Measurements from ENCODE around the gene NRN1L. TPM values are rescaled to one million over a fixed set of nuclear protein-coding genes. Genes with fewer than 3 reads are reported as not detected.
"Not testable (repeated sequence)": the region's sequence is repeated elsewhere in the genome, so short reads cannot be mapped to it uniquely, and the experiment has no call there.

NRN1L gene
- not detected for total RNA-seq

DNA sequence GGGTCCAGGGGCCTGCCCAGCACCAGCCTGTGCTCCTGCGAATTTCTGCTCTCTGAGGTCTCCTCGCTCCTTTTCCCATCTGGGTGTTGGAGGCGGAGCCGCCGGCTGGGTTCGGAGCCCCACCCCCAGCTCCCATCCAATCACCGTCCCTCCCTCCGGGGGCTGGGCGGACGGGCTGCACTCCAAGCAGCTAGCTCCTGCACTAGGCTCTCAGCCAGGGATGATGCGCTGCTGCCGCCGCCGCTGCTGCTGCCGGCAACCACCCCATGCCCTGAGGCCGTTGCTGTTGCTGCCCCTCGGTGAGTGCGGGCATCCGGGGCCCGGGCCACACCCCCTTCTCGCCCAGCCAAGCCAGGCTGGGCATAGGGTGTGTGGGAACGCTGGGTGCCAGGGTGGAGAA lies at the start of gene NRN1L:
Gene NRN1L, plus strand, starts transcription at position 202 of the 400 bp plus-strand sequence. Its CDS starts 19 bp downstream, at position 221.
- Histone ChIP-seq H3K4me3 (peak within 1 kb of the TSS in 1 of 2 donors; percentile 0), H3K9me3 (no peaks in the 10 kb centered on the region), H3K27me3 (no peaks in the 10 kb centered on the region), H3K27ac (peak within 1 kb of the TSS; percentile 30), H3K36me3 (peaks cover 0 to 42% of the 10 kb centered on the region in 2 donors), H3K4me1 (peaks cover 12% of the 10 kb centered on the region)
- DNase-seq (ENCODE audit: extremely low spot score in 2 of 2), result peak in 1 of 2 donors; percentile 87
- peak; percentile 27 to 51 for TF ChIP-seq POLR2AphosphoS5 (IDR thresholded peaks at IDR 0.05; ENCODE audit: insufficient read depth in 1 of 2, low read depth in 1 of 2)
- TF ChIP-seq, protein P1, sequence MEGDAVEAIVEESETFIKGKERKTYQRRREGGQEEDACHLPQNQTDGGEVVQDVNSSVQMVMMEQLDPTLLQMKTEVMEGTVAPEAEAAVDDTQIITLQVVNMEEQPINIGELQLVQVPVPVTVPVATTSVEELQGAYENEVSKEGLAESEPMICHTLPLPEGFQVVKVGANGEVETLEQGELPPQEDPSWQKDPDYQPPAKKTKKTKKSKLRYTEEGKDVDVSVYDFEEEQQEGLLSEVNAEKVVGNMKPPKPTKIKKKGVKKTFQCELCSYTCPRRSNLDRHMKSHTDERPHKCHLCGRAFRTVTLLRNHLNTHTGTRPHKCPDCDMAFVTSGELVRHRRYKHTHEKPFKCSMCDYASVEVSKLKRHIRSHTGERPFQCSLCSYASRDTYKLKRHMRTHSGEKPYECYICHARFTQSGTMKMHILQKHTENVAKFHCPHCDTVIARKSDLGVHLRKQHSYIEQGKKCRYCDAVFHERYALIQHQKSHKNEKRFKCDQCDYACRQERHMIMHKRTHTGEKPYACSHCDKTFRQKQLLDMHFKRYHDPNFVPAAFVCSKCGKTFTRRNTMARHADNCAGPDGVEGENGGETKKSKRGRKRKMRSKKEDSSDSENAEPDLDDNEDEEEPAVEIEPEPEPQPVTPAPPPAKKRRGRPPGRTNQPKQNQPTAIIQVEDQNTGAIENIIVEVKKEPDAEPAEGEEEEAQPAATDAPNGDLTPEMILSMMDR (IDR thresholded peaks at IDR 0.05), result no peak
- TF ChIP-seq POLR2A (IDR thresholded peaks at IDR 0.05), result no peak
- intact Hi-C loops (cut with DNase I), result loop anchor here (5.0 kb wide), 1 partner anchor 43 kb away; no protein-coding TSS in a partner anchor

DNA sequence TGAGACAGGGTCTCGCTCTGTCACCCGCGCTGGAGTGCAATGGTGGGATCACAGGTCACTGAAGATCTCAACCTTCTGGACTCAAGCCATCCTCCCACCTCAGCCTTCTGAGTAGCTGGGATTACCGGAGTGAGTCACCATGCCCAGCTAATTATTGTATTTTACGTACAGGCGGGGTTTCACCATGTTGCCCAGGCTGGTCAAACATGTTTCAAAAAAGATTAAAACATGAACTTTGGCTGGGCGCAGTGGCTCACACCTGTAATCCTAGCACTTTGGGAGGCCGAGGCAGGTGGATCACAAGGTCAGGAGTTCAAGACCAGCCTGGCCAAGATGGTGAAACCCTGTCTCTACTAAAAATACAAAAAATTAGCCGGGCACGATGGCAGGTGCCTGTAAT lies 47.5 kb upstream of the NRN1L start:
- DNase-seq (ENCODE audit: extremely low spot score in 2 of 2); H3K27me3 ChIP-seq; H3K9me3 ChIP-seq; H3K4me3 ChIP-seq; H3K27ac ChIP-seq; H3K36me3 ChIP-seq; intact Hi-C loops (cut with DNase I): not testable (repeated sequence)
- peaks cover 23% of the 10 kb centered on the region for H3K4me1 ChIP-seq

DNA sequence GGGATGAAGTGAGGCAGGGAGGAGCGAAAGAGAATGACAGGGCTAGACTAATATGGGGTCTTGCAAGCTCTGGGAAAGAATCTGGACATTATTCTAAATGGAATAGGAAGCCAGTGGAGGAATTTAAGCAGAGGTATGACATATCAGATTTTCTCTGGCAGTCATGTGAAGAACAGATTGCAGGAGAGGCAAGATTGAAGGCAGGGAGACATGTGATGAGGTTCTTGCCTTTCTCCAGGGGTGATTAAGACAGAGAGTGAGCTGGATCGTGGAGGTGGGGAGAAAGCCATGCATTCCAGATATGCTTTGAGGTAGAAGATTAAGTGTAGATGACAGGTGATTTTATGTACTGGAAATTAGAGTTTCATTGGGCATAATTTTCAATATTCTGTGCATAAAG lies 46.9 kb upstream of the NRN1L start:
- no peak overlapping the region for H3K4me3 ChIP-seq
- DNase-seq (ENCODE audit: extremely low spot score in 2 of 2), result no peak
- no peaks in the 10 kb centered on the region for H3K36me3 ChIP-seq
- no peak overlapping the region for H3K27ac ChIP-seq
- peaks cover 19% of the 10 kb centered on the region for H3K4me1 ChIP-seq
- intact Hi-C loops (cut with DNase I), result no loop called here
- TF ChIP-seq POLR2AphosphoS5 (IDR thresholded peaks at IDR 0.05; ENCODE audit: insufficient read depth in 1 of 2, low read depth in 1 of 2) (no peak), POLR2A (IDR thresholded peaks at IDR 0.05) (no peak)
- TF ChIP-seq, protein P1 (IDR thresholded peaks at IDR 0.05), result no peak
- no peaks in the 10 kb centered on the region for H3K9me3 ChIP-seq
- H3K27me3 ChIP-seq, result no peaks in the 10 kb centered on the region

DNA sequence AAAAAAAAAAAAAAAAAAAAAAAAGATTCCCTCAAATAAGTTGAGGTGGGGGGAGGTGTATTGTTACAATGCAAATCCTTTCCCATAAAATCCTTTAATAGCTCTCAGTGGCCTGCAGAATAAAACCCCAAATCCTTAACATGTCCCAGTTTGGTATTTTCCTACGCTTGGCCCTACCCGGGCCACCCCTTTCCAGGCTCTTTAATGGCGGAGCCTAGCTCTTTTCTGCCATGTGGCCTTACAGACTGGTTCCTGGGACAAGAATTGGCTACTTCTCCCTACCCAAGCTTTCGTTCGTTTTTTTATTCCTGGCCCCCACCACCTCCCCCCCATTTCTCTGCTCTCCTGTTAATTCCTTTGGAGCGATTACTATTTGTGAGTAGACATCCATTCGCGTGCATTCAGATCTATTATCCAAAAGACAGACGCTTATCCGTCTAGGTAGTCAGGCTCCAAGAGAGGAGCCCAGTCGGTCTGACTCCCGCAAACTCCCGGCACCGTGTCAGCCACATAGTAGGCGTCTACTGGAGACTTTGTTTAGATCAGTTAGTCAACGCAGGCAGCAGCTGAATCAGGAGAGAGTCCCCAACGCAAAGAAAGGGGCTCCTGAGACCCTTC lies 43.4 kb upstream of the NRN1L start:
- intact Hi-C loops (cut with DNase I), result no loop called here
- H3K27me3 ChIP-seq, result no peaks in the 10 kb centered on the region
- H3K4me3 ChIP-seq, result peak overlapping the region; percentile 64 to 72
- peak overlapping the region; percentile 100 for H3K27ac ChIP-seq
- H3K4me1 ChIP-seq, result peaks cover 42% of the 10 kb centered on the region
- H3K9me3 ChIP-seq, result no peaks in the 10 kb centered on the region
- H3K36me3 ChIP-seq, result no peaks in the 10 kb centered on the region
- TF ChIP-seq, protein P1 (IDR thresholded peaks at IDR 0.05), result no peak
- TF ChIP-seq POLR2AphosphoS5 (IDR thresholded peaks at IDR 0.05; ENCODE audit: insufficient read depth in 1 of 2, low read depth in 1 of 2) (no peak), POLR2A (IDR thresholded peaks at IDR 0.05) (no peak)
- DNase-seq (ENCODE audit: extremely low spot score in 2 of 2), result no peak

DNA sequence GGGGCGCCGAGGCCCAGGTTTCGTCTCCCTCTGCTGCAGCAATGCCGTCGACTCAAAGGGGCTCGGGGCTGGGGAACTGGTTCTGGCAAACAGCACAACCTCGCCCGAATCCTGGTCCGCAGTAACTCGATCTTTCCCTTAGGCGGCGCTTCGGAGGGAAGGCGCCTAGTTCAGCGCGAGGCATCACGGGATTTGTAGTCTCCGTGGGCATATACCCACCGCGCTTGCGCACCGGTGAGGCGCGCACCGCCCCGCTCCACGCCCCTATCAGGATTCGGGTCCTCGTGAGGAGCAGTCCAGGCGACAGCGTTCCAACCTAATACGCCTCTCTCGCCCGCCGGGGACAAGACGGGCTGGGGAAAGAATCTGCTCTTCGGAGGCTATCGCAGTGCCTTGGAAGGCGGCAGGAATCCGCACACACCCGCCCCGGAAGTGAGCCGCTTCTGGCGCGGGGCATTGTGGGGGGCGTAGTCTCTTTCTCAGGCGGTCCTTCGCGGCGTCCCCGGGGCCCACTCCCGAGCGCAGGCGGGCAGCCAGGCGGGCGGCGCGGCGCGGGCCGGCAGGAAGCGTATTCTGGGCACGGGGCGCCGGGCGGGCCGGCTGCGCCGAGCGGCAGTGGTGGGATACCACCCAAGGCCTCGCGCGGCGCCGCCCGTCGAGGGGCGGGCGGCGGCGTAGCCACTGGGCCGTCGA lies 42.7 kb upstream of the NRN1L start, which contains the start of gene THAP11:
Gene THAP11, plus strand, starts transcription at position 505 of the 693 bp plus-strand sequence. CDS start 235 bp downstream, outside the sequence.
- DNase-seq (ENCODE audit: extremely low spot score in 2 of 2), result peak in 1 of 2 donors; percentile 96
- Histone ChIP-seq H3K9me3 (no peaks in the 10 kb centered on the region), H3K36me3 (no peaks in the 10 kb centered on the region), H3K27me3 (no peaks in the 10 kb centered on the region), H3K4me1 (peaks cover 42% of the 10 kb centered on the region), H3K4me3 (peak within 1 kb of the TSS; percentile 64 to 72), H3K27ac (peak within 1 kb of the TSS; percentile 100)
- intact Hi-C loops (cut with DNase I), result no loop called here
- peak in 1 of 2 donors; percentile 72 for TF ChIP-seq POLR2A (IDR thresholded peaks at IDR 0.05)
- TF ChIP-seq POLR2AphosphoS5 (IDR thresholded peaks at IDR 0.05; ENCODE audit: insufficient read depth in 1 of 2, low read depth in 1 of 2), result peak; percentile 81 to 87
- TF ChIP-seq, protein P1 (IDR thresholded peaks at IDR 0.05), result peak; percentile 58 to 94 (median 77)
